Smooth muscle cell (in vitro differentiated cells): ENCODE data around the gene KISS1R. TPM values are rescaled to one million over a fixed set of nuclear protein-coding genes. Genes with fewer than 3 reads are reported as not detected.

Experiments
- DNase-seq: peaks from one replicate; lab custom pipeline; 2025; ENCODE audit not compliant: unreplicated experiment; lab: John Stamatoyannopoulos, UW
- H2AFZ ChIP-seq: fragments of 200-600 bp; sonication (generic); 2 replicates; pipeline ENCODE4 v1.6.0; 2016; ENCODE audit warnings: antibody characterized with exemption, low read depth, mild to moderate bottlenecking
- H3F3A ChIP-seq: fragments of 200-600 bp; sonication (generic); 2 replicates; pipeline ENCODE4 v1.6.0; 2017; ENCODE audit warnings: antibody characterized with exemption, low read depth
- H3K27ac ChIP-seq: fragments of 200-600 bp; sonication (generic); 2 replicates; pipeline ENCODE4 v1.5.1; 2016; ENCODE audit warnings: low read depth, mild to moderate bottlenecking
- H3K27me3 ChIP-seq: fragments of 200-600 bp; sonication (generic); 2 replicates; pipeline ENCODE4 v1.6.1; 2016; ENCODE audit warnings: low read depth, mild to moderate bottlenecking
- H3K36me3 ChIP-seq: fragments of 200-600 bp; sonication (generic); 2 replicates; pipeline ENCODE4 v1.5.1; 2016; ENCODE audit warnings: low read depth
- H3K4me1 ChIP-seq: fragments of 200-600 bp; sonication (generic); 2 replicates; pipeline ENCODE4 v1.5.1; 2016; ENCODE audit warnings: low read depth
- H3K4me2 ChIP-seq: fragments of 200-600 bp; sonication (generic); 2 replicates; pipeline ENCODE4 v1.6.0; 2016; ENCODE audit warnings: mild to moderate bottlenecking
- H3K4me3 ChIP-seq: fragments of 200-600 bp; sonication (generic); 2 replicates; pipeline ENCODE4 v1.5.1; 2016; ENCODE audit warnings: mild to moderate bottlenecking
- H3K79me2 ChIP-seq: fragments of 200-600 bp; sonication (generic); 2 replicates; pipeline ENCODE4 v1.6.0; 2016; ENCODE audit warnings: low read depth, mild to moderate bottlenecking
- H3K9ac ChIP-seq: fragments of 200-600 bp; sonication (generic); 2 replicates; pipeline ENCODE4 v1.6.0; 2016; ENCODE audit warnings: low read depth
- H3K9me3 ChIP-seq: fragments of 200-600 bp; sonication (generic); replicated peaks from 2 replicates; pipeline ENCODE4 v1.5.1; 2016; ENCODE audit warnings: low read depth
- H4K20me1 ChIP-seq: fragments of 200-600 bp; sonication (generic); 2 replicates; pipeline ENCODE4 v1.6.0; 2016; ENCODE audit warnings: low read depth
- CTCF ChIP-seq: fragments of 200-600 bp; sonication (generic); IDR thresholded peaks from 2 replicates; pipeline ENCODE4 v1.5.1; 2017; ENCODE audit warnings: borderline replicate concordance, mild to moderate bottlenecking, antibody characterized with exemption; ENCODE audit not compliant: insufficient read depth, poor library complexity, severe bottlenecking
- whole genome bisulfite sequencing: methylation state at CpG from one replicate; pipeline ENCODE4 v1.1.7; 2016; ENCODE audit warnings: low lambda C conversion rate; 5-methylcytosine and 5-hydroxymethylcytosine counted together
- polyA plus RNA-seq: library from polyadenylated mRNA; unstranded; fragments of >200 nt; fragmentation: Nextera tagmentation; extraction: Ambion mirVana; gene quantifications from 2 replicates; pipeline ENCODE4 v1.2.1, GENCODE V29; 2016
- total RNA-seq: library from RNA; depleted of rRNA; stranded (reverse); fragments of >200 nt; gene quantifications from 2 replicates; pipeline ENCODE4 v1.2.3, GENCODE V29; 2014

The KISS1R gene
- total and polyA plus RNA-seq, 2 experiments from 2014 or later: 0.61 TPM; not detected in 1

- H4K20me1 ChIP-seq: peaks cover 90% of the 10 kb centered on the region
- H3K4me2 ChIP-seq: no peak overlapping the region
- 81% methylated on average over 23 of the region's 23 CpGs for WGBS
- no peaks in the 10 kb centered on the region for H3K9me3 ChIP-seq
- no peak overlapping the region for H3K4me3 ChIP-seq
- H3K27ac ChIP-seq: no peak overlapping the region
- H3K4me1 ChIP-seq: peaks cover 2% of the 10 kb centered on the region
- no peak for DNase-seq
- no peak overlapping the region for H3K9ac ChIP-seq
- H3F3A ChIP-seq: peaks cover 3% of the 10 kb centered on the region
- no peak for TF ChIP-seq CTCF
- H3K79me2 ChIP-seq: peaks cover 100% of the 10 kb centered on the region
- H3K27me3 ChIP-seq: no peaks in the 10 kb centered on the region
- no peak overlapping the region for H2AFZ ChIP-seq
- no peaks in the 10 kb centered on the region for H3K36me3 ChIP-seq
Measured at GRCh38 chr19:938233-938923, 21.2 kb downstream of the KISS1R start.

GRCh38 chr19:939439-939838 is 22.3 kb downstream of the KISS1R start:
- DNase-seq: no peak
- Histone ChIP-seq H3K27ac (peak overlapping the region; percentile 13), H3K27me3 (no peaks in the 10 kb centered on the region), H3K4me3 (no peak overlapping the region), H3K9me3 (no peaks in the 10 kb centered on the region), H2AFZ (no peak overlapping the region), H3K9ac (no peak overlapping the region), H3K4me2 (no peak overlapping the region), H3F3A (peaks cover 3% of the 10 kb centered on the region), H3K4me1 (no peaks in the 10 kb centered on the region), H4K20me1 (peaks cover 96% of the 10 kb centered on the region), H3K79me2 (peaks cover 100% of the 10 kb centered on the region), H3K36me3 (no peaks in the 10 kb centered on the region)
- TF ChIP-seq CTCF: no peak
- WGBS: 75% methylated on average over 22 of the region's 22 CpGs

- H3K36me3 ChIP-seq: no peaks in the 10 kb centered on the region
- H3F3A ChIP-seq: peaks cover 3% of the 10 kb centered on the region
- no peak overlapping the region for H2AFZ ChIP-seq
- no peaks in the 10 kb centered on the region for H3K9me3 ChIP-seq
- peaks cover 100% of the 10 kb centered on the region for H3K79me2 ChIP-seq
- peak overlapping the region; percentile 13 for H3K27ac ChIP-seq
- no peak for DNase-seq
- no peak overlapping the region for H3K4me3 ChIP-seq
- no peaks in the 10 kb centered on the region for H3K27me3 ChIP-seq
- H3K4me2 ChIP-seq: no peak overlapping the region
- H3K4me1 ChIP-seq: no peaks in the 10 kb centered on the region
- WGBS: 97% methylated on average over 7 of the region's 7 CpGs
- H4K20me1 ChIP-seq: peaks cover 98% of the 10 kb centered on the region
- no peak for TF ChIP-seq CTCF
- no peak overlapping the region for H3K9ac ChIP-seq
Measured at GRCh38 chr19:939922-940321, 22.8 kb downstream of the KISS1R start.
